Loucy (cell line): ENCODE data around the gene CCNF.

Experiments
- H2AFZ ChIP-seq: fragments of 200-600 bp; sonication (generic); 2 replicates; pipeline ENCODE4 v1.6.0; 2016; ENCODE audit warnings: antibody characterized with exemption, mild to moderate bottlenecking, low read length, moderate library complexity
- H3F3A ChIP-seq: fragments of 200-600 bp; 2 replicates; pipeline ENCODE4 v1.6.0; 2016; ENCODE audit warnings: antibody characterized with exemption, low read depth, mild to moderate bottlenecking
- H3K27me3 ChIP-seq: fragments of 200-600 bp; sonication (generic); 2 replicates; pipeline ENCODE4 v1.6.1; 2014; ENCODE audit warnings: low read length, mild to moderate bottlenecking; ENCODE audit not compliant: insufficient read depth, poor library complexity, severe bottlenecking
- H3K36me3 ChIP-seq: fragments of 200-600 bp; sonication (generic); 2 replicates; pipeline ENCODE4 v1.6.1; 2016; ENCODE audit warnings: low read length; ENCODE audit not compliant: insufficient read depth
- H3K4me1 ChIP-seq: fragments of 200-600 bp; sonication (generic); 2 replicates; pipeline ENCODE4 v1.5.1; 2014; ENCODE audit warnings: low read length, mild to moderate bottlenecking; ENCODE audit not compliant: insufficient read depth, poor library complexity, severe bottlenecking
- H3K4me2 ChIP-seq: fragments of 200-600 bp; sonication (generic); 2 replicates; pipeline ENCODE4 v1.6.0; 2014; ENCODE audit warnings: antibody characterized with exemption, low read length, low read depth, mild to moderate bottlenecking; ENCODE audit not compliant: poor library complexity, severe bottlenecking
- H3K4me3 ChIP-seq: fragments of 200-600 bp; sonication (generic); 2 replicates; pipeline ENCODE4 v1.5.1; 2014; ENCODE audit warnings: low read length, mild to moderate bottlenecking, mixed read lengths; ENCODE audit not compliant: poor library complexity, severe bottlenecking
- H3K79me2 ChIP-seq: fragments of 200-600 bp; sonication (generic); 2 replicates; pipeline ENCODE4 v1.6.1; 2014; ENCODE audit warnings: low read length; ENCODE audit not compliant: insufficient read depth
- H3K9ac ChIP-seq: fragments of 200-600 bp; sonication (generic); 2 replicates; pipeline ENCODE4 v1.6.0; 2014; ENCODE audit warnings: mild to moderate bottlenecking, low read depth, low read length, moderate library complexity; ENCODE audit not compliant: poor library complexity, severe bottlenecking
- H3K9me2 ChIP-seq: fragments of 200-600 bp; sonication (generic); replicated peaks from 2 replicates; pipeline ENCODE4 v1.6.1; 2016; ENCODE audit warnings: low read depth, low read length, mixed read lengths
- H3K9me3 ChIP-seq: fragments of 200-600 bp; sonication (generic); 2 replicates; pipeline ENCODE4 v1.6.1; 2014; ENCODE audit warnings: mild to moderate bottlenecking, antibody characterized with exemption, low read length, low read depth; ENCODE audit not compliant: insufficient read depth
- H4K20me1 ChIP-seq: fragments of 200-600 bp; sonication (generic); 2 replicates; pipeline ENCODE4 v1.6.0; 2014; ENCODE audit warnings: antibody characterized with exemption, low read length, mild to moderate bottlenecking; ENCODE audit not compliant: insufficient read depth, poor library complexity, severe bottlenecking
- CTCF ChIP-seq: fragments of 200-600 bp; sonication (generic); conservative IDR thresholded peaks from 2 replicates; pipeline ENCODE4 v1.5.1; 2014; ENCODE audit warnings: mild to moderate bottlenecking, antibody characterized with exemption, low read length
- EZH2phosphoT487 ChIP-seq: fragments of 200-600 bp; IDR thresholded peaks from 2 replicates; pipeline ENCODE4 v1.6.1; 2018; ENCODE audit warnings: antibody characterized with exemption, mild to moderate bottlenecking, moderate library complexity, borderline replicate concordance

The CCNF gene

DNA sequence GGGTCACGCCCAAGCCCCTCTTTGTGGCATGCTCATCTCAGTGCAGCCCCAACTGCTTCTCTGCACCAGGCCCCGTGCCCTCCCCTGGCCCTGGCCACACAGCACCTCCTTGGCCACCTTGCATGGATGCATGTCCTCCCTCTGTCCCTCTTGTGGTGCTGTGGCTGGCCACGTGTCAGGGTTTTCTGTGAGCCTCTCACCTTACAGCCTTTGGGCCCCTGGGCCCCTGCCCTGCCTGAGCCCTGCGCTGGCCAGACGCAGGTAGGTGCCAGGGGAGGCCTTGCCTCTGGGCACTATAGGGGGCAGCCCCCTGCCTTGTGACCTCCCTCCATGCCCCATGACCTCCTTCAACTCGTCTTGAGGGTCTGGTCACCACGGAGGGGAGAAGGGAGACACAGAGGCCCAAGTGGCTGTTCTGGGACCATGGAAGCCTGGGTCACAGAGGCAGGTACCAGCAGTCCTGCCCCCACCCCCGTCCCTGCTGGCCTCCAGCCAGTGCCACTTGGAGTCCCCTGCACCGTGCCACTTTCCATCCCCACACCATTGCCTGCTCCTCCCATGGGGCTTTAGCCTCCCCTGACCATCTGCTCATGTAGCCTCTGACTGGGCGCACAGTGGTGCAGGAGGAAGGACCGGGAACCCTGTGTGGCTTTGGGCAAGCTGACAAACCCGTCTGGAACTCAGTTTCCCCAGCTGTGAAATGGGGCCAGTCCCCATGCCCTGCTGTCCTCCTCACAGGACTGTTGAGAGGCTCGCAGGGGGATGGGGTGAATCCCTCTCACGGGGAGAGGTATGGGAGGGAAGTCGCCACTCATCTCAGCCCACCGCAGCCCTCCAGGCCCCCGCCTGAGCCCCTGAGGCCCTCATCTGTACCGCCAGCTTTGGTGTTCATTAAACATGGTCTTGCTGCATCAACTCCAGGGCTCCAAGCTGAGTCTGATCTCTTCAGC is 73.0 kb downstream of the CCNF start:
- Histone ChIP-seq H3K9me3 (no peaks in the 10 kb centered on the region), H3K27me3 (no peaks in the 10 kb centered on the region), H4K20me1 (no peaks in the 10 kb centered on the region), H2AFZ (no peak overlapping the region), H3K36me3 (no peaks in the 10 kb centered on the region), H3K4me1 (no peaks in the 10 kb centered on the region), H3K4me3 (no peak overlapping the region), H3K9me2 (no peaks in the 10 kb centered on the region), H3K79me2 (no peaks in the 10 kb centered on the region), H3F3A (no peaks in the 10 kb centered on the region), H3K4me2 (no peak overlapping the region), H3K9ac (no peak overlapping the region)
- no peak for TF ChIP-seq EZH2phosphoT487
- TF ChIP-seq CTCF = no peak

- Histone ChIP-seq H3F3A (no peaks in the 10 kb centered on the region), H3K4me2 (no peak overlapping the region), H2AFZ (no peak overlapping the region), H3K4me3 (no peak overlapping the region), H3K79me2 (no peaks in the 10 kb centered on the region), H3K27me3 (no peaks in the 10 kb centered on the region), H4K20me1 (no peaks in the 10 kb centered on the region), H3K9me2 (no peaks in the 10 kb centered on the region), H3K9ac (no peak overlapping the region), H3K36me3 (no peaks in the 10 kb centered on the region), H3K9me3 (no peaks in the 10 kb centered on the region), H3K4me1 (no peaks in the 10 kb centered on the region)
- TF ChIP-seq EZH2phosphoT487 = no peak
Measured at GRCh38 chr16:2505695-2506094, 76.4 kb downstream of the CCNF start.

DNA sequence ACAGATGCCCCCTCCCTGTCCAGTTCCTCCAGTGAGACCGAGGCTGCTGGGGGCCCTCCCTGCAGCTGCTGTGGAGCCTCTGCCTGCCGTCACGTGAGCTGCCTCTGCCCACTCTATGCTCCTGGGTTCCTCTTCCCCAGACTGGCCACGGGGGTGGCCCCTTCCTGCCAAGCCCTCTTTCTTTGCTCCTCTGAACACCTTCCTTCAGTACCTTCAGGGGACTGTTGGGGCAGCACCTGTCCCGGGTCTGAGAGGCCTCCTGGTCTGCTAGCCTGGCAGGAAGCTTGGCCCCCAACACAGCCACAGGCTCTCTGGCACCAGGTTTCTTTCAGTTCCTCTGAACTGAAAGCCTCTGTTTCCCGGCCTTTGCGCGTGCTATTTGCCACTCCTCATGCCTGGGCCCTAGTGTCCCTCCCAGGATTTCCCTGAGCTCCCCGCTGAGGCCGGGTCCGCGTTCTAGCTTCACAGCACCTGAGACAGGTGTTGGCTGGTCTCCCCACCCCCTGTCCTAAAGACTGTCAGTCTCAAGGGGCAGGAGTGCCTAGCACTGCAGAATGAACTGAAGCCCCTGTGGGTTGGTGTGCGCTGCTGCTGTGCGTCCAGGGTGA is 77.9 kb downstream of the CCNF start:
- Histone ChIP-seq H3K9me3 (no peaks in the 10 kb centered on the region), H3K27me3 (no peaks in the 10 kb centered on the region), H3K4me1 (no peaks in the 10 kb centered on the region), H4K20me1 (no peaks in the 10 kb centered on the region), H3K9ac (no peak overlapping the region), H3F3A (no peaks in the 10 kb centered on the region), H3K36me3 (no peaks in the 10 kb centered on the region), H3K9me2 (no peaks in the 10 kb centered on the region), H3K4me2 (no peak overlapping the region), H3K4me3 (no peak overlapping the region), H3K79me2 (no peaks in the 10 kb centered on the region), H2AFZ (no peak overlapping the region)
- no peak for TF ChIP-seq EZH2phosphoT487
- no peak for TF ChIP-seq CTCF
